Transverse colon (tissue), 4 donors: ENCODE measurements around the gene PFKFB2.

ENCODE experiments used
- EP300 ChIP-seq: sonication (generic); formaldehyde crosslinking; IDR thresholded peaks from one replicate; pipeline ENCODE4 v1.6.1; 2017; ENCODE audit warnings: antibody characterized with exemption, low read depth
- POLR2A ChIP-seq: fragments of 450-650 bp; IDR thresholded peaks from one replicate; pipeline ENCODE4 v1.6.1; 2016; ENCODE audit warnings: antibody characterized with exemption, mild to moderate bottlenecking, moderate library complexity
- POLR2AphosphoS5 ChIP-seq, 3 donors: sonication (generic); formaldehyde crosslinking; IDR thresholded peaks; one replicate each; pipeline ENCODE4 v1.6.1; 2016; ENCODE audit warnings: antibody characterized with exemption in 3 of 3
- TF ChIP-seq, protein P1 (sequence below), 5 experiments: fragments of 200-600 bp in 3 of 5; fragments of 450-650 bp in 2 of 5; sonication (generic) in 3 of 5; IDR thresholded peaks; 1 replicate in 2 of 5; 2 replicates in 3 of 5; pipeline ENCODE4 v1.5.1; 2016 to 2017; ENCODE audit warnings: antibody characterized with exemption in 5 of 5, inconsistent platforms in 3 of 5, mild to moderate bottlenecking in 2 of 5, moderate library complexity in 1 of 5

DNA sequence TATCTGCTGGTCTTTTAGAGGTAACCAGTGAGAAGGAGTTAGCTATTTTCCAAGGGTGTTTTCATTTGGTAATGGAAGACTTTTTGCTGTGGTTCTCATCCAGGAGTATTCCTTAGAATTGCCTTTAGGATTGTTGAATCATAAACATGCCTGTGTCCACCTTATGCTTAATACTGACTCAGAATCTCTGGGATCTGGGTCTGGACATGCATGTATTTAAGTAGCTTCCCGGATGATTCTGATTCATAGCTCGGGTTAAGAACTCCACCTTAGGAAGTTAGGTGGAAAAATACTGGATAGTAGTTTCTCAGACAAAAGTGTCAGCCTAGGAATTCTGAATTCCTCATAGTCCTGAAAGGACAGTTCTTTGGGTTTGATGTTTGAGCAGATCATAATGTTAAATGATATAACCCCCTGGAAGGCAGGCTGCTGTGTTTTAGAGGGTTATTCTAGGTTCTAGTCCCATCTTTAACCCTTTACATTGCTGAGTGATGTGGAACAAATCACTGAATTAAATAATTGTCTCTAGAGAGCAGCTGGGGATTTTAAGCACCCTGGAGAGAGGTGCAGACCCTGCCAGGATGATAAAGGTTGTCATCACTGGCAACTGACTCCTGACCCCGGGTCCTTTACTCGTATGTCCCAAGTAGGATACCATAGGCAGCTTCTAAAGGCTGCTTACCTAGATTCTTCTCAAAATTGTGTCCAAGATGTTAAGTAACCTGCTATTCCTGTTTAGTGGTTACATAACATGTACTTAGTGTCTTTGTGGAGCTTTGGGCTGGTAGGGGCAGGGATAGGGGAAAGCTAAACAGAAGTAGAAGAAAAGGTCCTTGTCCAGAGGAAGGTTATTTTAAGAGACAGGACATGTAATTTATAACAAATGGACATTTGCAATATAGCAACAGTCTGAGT, 21.1 kb downstream of the PFKFB2 start:
- TF ChIP-seq, protein P1, sequence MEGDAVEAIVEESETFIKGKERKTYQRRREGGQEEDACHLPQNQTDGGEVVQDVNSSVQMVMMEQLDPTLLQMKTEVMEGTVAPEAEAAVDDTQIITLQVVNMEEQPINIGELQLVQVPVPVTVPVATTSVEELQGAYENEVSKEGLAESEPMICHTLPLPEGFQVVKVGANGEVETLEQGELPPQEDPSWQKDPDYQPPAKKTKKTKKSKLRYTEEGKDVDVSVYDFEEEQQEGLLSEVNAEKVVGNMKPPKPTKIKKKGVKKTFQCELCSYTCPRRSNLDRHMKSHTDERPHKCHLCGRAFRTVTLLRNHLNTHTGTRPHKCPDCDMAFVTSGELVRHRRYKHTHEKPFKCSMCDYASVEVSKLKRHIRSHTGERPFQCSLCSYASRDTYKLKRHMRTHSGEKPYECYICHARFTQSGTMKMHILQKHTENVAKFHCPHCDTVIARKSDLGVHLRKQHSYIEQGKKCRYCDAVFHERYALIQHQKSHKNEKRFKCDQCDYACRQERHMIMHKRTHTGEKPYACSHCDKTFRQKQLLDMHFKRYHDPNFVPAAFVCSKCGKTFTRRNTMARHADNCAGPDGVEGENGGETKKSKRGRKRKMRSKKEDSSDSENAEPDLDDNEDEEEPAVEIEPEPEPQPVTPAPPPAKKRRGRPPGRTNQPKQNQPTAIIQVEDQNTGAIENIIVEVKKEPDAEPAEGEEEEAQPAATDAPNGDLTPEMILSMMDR (IDR thresholded peaks at IDR 0.05), result no peak
- TF ChIP-seq POLR2A, result no peak
- TF ChIP-seq EP300, result no peak
- TF ChIP-seq POLR2AphosphoS5 (IDR thresholded peaks at IDR 0.05), result no peak
